A673 (cell line): ENCODE measurements around the gene PUS3.

Experiments
- CTCF ChIP-seq: fragments of 300-800, 200-600 bp; sonication (generic); conservative IDR thresholded peaks from 2 replicates; pipeline ENCODE4 v1.5.1; 2017; ENCODE audit warnings: low read depth, mild to moderate bottlenecking, antibody characterized with exemption, low read length, moderate library complexity, mixed read lengths
- EZH2 ChIP-seq: fragments of 200-600 bp; sonication (generic); IDR thresholded peaks from 2 replicates; pipeline ENCODE4 v1.6.1; 2017; ENCODE audit warnings: borderline replicate concordance, low read depth, mild to moderate bottlenecking, mixed read lengths, antibody characterized with exemption, low read length; ENCODE audit not compliant: poor library complexity, severe bottlenecking

- TF ChIP-seq CTCF: 0 out of 2 replicates have a peak, but pooled peaks have one; percentile 26
- TF ChIP-seq EZH2: no peak
These were observed 15.4 kb downstream of the PUS3 start, which contains the start of gene HYLS1 for GRCh38 chr11:125887373-125888324.
